Left ventricle myocardium superior (tissue), 1 donor: ENCODE results near the gene PGM2. TPM values are rescaled to one million over a fixed set of nuclear protein-coding genes. Genes with fewer than 3 reads are reported as not detected.

Source experiments
- ATAC-seq: fragments of 200-7000 bp; cut with Tn5 transposase; one replicate; pipeline ENCODE4 v1.9.1; 2020; ENCODE audit warnings: mild to moderate bottlenecking, moderate library complexity
- DNase-seq: peaks from one replicate; pipeline ENCODE4 v3.0.0-alpha.2; 2020
- intact Hi-C: fragments of 100-400 bp; cut with micrococcal nuclease; formaldehyde crosslinking; loops from one replicate; pipeline ENCODE4 v1.11.0; 2022
- total RNA-seq: library from RNA; stranded (reverse); fragmentation: NEBNext Ultra II Directional; extraction: Animal tissue kit (Norgen Biotek cat#: 25700); gene quantifications from one replicate; pipeline ENCODE4 v1.2.1, GENCODE V29; 2021
- donor health status: DM: no; HTN: yes; CAD: no; lungs with severe emphysema.

PGM2 gene
- total RNA-seq, 1 donor from 2014 or later: 12.8 TPM

GRCh38 chr4:37890801-37891259 lies 64.3 kb downstream of the PGM2 start, which contains the start of gene TBC1D1:
Gene TBC1D1, plus strand, starts transcription at chr4:37891084. Its CDS starts 11,012 bp downstream, at chr4:37902096.
- intact Hi-C loops: no loop called here
- ATAC-seq (peak; percentile 75), DNase-seq (peak; percentile 85)

DNA sequence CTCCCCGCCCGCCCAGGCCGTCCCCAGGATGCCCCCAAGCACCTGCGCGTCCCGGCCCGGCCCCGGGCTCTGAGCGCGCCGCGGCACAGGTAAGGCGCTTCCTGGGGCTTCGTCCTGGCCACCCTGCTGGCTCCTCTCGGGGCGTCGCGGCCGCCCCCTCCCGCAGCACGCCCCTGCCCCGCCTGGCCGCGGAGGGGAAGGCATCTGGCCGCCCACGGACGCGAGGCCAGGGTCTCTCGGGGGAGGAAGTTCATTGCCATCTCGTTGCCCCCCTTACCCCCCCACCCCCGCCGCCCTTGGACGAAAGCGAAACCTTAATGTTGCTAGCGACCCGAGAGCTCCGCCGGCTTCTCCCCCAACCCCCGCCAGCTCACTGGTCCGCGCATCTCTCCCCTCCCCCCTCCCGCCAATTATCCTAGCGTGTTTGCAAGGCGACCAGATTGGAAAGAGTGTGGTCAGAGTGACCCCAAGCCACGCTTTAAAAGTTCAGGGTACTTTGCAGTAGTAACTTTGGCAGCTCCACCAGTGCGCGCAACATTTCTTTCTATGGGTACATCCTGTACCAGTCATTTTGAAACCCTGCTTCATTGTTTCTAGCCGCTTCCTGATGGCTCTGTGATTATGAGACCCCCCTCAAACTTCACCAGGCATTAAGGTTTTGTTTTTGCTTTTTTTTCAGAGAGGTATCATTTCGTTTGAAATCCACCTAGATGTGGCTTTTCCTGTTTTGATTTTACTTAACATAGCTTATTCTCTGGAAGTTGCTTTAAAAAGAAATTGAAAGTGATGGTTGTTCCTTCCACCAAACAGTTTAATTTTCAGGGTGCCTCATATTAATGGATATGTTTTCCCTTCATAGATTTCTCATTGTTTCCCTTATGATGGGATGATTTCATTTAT lies 65.0 kb downstream of the PGM2 start:
- intact Hi-C loops: no loop called here
- peak; percentile 48 for DNase-seq
- ATAC-seq: peak; percentile 31

DNA sequence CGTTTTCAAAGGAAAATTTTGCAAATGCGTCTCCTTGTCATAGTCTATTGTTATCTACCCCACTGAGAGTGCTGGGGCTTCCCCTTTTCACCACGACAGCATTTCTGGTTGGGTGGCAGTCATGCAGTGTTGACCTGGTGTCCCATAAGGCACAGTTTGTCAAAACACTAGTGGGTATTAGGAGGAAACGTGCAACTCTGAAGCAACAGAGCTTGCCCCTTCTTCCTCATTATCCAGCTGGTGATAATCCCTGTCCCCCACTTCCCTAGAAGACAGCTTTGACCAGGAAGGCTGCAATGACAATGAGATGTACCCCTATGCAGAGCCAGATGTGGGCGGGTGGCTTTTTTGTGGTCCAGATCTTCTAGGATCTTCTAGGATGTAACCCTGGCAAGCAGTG lies 66.2 kb downstream of the PGM2 start:
- no peak for ATAC-seq
- intact Hi-C loops: no loop called here
- DNase-seq: no peak

DNA sequence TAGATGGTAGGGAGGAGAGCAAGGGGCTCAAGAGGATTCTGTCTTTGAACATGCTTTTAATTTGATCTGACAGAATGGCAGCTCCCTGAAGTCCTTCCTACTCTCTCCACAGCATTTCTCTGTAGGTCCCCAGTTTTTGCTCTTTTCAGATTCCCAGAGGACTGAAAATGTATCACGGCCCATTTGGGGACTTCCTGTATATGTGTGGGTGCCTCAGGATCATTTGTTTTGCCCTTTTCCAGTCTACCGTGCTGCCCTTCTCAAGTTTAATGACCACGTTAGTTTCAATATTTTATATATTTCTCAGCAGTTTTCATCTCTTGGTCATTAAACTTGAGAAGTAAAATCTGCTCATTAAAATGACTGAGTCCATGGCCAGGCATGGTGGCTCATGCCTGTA lies 66.7 kb downstream of the PGM2 start:
- DNase-seq: no peak
- intact Hi-C loops: no loop called here
- no peak for ATAC-seq

GRCh38 chr4:37895271-37895670 lies 68.8 kb downstream of the PGM2 start:
- ATAC-seq (no peak), DNase-seq (no peak)
- intact Hi-C loops: no loop called here

GRCh38 chr4:37896206-37896860 lies 69.8 kb downstream of the PGM2 start:
- intact Hi-C loops: no loop called here
- DNase-seq (no peak), ATAC-seq (no peak)

GRCh38 chr4:37902212-37902611 lies 75.7 kb downstream of the PGM2 start:
- DNase-seq (no peak), ATAC-seq (no peak)
- intact Hi-C loops: no loop called here

GRCh38 chr4:37902738-37903693 lies 76.5 kb downstream of the PGM2 start:
- ATAC-seq: peak; percentile 36
- DNase-seq: no peak
- intact Hi-C loops: no loop called here

DNA sequence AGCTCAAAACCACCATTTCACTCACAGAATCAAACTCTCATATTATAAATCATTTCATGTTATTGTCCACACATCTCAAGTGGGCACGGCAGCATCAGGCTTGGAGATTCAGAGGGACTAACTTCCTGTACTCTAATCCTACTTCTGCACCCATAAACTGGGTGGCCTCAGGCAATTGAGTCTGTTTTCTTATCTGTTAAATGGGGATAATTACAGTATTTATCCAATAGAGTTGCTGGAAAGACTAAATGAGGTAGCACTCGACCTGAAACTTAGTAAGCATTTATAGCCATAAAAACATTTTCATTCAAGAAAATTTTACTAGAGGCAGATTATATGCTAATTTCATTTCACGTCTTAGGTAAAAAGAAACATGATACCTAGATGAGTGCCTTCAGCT lies 77.4 kb downstream of the PGM2 start:
- ATAC-seq (no peak), DNase-seq (no peak)
- intact Hi-C loops: no loop called here

DNA sequence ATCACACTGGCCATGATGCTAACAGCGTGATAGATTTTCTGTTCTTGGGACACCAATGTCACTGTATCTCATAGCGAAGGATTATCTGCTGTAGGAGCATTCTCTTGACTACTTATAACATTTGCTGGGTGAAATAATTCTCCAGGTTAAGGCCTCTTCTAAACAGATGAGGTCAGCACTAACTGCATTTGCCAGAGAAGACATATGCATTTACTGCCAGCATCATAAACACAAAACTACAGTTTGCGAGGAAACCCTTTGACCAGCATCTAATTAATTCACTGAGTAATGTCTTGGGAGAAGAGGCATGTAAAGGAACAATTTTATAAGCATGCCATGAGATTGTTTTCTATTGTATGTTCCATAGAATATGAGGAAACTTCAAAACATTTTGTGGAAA lies 78.3 kb downstream of the PGM2 start:
- DNase-seq (no peak), ATAC-seq (no peak)
- intact Hi-C loops: no loop called here

GRCh38 chr4:37905533-37906169 lies 79.2 kb downstream of the PGM2 start:
- intact Hi-C loops: no loop called here
- DNase-seq (no peak), ATAC-seq (no peak)

DNA sequence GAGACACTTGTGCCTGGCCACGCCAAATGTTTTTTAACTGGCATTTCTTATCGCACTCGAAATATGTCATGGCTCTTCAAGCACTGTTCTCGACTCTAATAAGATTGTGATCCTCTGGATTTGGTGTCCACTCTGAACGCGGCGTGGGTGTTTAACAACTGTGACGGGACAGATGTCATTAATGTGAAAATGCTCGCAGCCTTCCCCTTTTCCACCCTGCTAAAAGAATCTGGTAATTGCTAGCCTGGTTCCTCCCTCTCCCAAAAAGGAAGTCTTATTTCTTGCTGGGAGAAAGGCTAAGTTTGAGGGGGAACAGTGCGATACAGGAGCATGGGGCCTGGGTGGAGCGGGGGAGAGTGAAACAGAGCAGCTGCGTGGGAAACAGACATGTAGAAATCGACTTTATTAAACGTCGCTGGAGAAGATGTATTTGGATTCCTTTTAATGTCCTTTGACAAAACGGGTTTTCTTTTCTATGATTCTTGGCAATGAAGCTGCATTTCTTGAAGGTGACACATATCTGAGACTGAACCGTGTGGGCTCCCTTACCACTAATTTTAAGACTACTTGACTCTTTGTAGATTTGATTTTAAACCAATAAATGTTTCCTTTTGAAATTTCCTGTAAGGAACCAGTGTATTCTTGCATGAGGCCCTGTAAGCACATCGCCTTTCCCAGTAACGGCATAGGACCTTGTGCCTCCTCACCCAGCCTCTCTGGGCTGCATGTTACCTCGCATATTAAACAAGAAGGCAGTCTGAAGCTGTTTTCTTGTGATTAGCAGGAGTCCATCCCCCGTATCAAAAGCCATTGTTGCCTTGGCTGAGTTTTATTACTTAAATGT lies 82.2 kb downstream of the PGM2 start:
- DNase-seq: peak; percentile 31
- intact Hi-C loops: no loop called here
- peak; percentile 62 for ATAC-seq

DNA sequence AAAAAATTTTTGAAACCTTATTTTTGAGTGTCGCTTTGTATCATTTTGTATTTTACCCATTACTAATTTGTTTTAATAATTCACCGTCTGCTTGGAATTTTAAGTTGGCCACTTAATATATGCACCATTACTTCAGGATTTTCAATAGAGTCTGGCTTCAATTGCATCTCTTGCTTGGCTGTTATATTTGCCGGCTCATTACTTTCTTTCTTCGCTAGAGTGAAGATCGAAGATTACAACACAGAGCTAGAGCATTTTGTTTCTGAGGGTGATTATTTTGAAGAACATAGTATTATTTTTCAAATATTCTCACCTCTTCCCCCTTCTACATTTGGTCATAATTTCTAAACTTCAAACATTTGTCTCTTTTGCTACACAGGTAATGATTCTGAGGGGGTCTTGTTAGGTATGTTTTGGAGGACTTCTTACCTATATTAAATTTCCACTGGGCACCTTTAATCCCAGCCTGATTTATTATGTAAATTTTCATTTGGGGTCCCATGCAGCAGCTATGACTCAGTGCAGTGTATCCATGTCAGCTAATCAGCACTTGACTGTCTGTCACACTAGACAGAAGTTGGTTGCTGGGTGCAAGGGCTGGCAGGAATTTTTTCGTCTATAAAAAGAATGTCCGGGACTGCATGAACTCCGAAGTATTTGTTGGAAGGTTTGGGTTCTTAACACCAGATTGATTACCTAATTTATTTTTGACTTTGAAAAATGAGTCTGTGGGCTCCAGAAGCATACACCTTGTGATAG lies 83.0 kb downstream of the PGM2 start:
- peak; percentile 87 for ATAC-seq
- DNase-seq: no peak
- intact Hi-C loops: no loop called here

DNA sequence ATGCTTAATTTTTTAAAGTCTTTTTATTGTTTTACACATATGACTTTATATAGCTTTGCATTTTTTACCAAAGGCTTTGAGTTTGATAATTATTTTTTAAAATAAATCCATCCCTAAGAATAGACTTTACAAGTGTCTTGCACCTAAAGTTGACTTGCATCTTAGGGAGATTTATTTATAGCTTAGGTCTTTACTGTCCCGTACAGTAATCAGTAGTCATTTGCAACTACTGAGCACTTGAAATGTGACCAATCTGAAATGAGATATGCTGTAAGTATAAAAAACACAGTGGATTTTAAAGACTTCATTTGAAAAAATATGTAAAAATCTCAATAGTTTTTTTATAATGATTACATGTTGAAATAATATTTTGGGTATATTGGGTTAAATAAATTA lies 83.6 kb downstream of the PGM2 start:
- DNase-seq: no peak
- intact Hi-C loops: no loop called here
- peak; percentile 57 for ATAC-seq
